Smooth muscle cell (in vitro differentiated cells): ENCODE measurements around the gene PPP1R3D. TPM values are rescaled to one million over a fixed set of nuclear protein-coding genes. Genes with fewer than 3 reads are reported as not detected.

Experiments used
- DNase-seq: peaks from one replicate; lab custom pipeline; 2025; ENCODE audit not compliant: unreplicated experiment; lab: John Stamatoyannopoulos, UW
- H2AFZ ChIP-seq: fragments of 200-600 bp; sonication (generic); 2 replicates; pipeline ENCODE4 v1.6.0; 2016; ENCODE audit warnings: antibody characterized with exemption, low read depth, mild to moderate bottlenecking
- H3F3A ChIP-seq: fragments of 200-600 bp; sonication (generic); 2 replicates; pipeline ENCODE4 v1.6.0; 2017; ENCODE audit warnings: antibody characterized with exemption, low read depth
- H3K27ac ChIP-seq: fragments of 200-600 bp; sonication (generic); 2 replicates; pipeline ENCODE4 v1.5.1; 2016; ENCODE audit warnings: low read depth, mild to moderate bottlenecking
- H3K27me3 ChIP-seq: fragments of 200-600 bp; sonication (generic); 2 replicates; pipeline ENCODE4 v1.6.1; 2016; ENCODE audit warnings: low read depth, mild to moderate bottlenecking
- H3K36me3 ChIP-seq: fragments of 200-600 bp; sonication (generic); 2 replicates; pipeline ENCODE4 v1.5.1; 2016; ENCODE audit warnings: low read depth
- H3K4me1 ChIP-seq: fragments of 200-600 bp; sonication (generic); 2 replicates; pipeline ENCODE4 v1.5.1; 2016; ENCODE audit warnings: low read depth
- H3K4me2 ChIP-seq: fragments of 200-600 bp; sonication (generic); 2 replicates; pipeline ENCODE4 v1.6.0; 2016; ENCODE audit warnings: mild to moderate bottlenecking
- H3K4me3 ChIP-seq: fragments of 200-600 bp; sonication (generic); 2 replicates; pipeline ENCODE4 v1.5.1; 2016; ENCODE audit warnings: mild to moderate bottlenecking
- H3K79me2 ChIP-seq: fragments of 200-600 bp; sonication (generic); 2 replicates; pipeline ENCODE4 v1.6.0; 2016; ENCODE audit warnings: low read depth, mild to moderate bottlenecking
- H3K9ac ChIP-seq: fragments of 200-600 bp; sonication (generic); 2 replicates; pipeline ENCODE4 v1.6.0; 2016; ENCODE audit warnings: low read depth
- H3K9me3 ChIP-seq: fragments of 200-600 bp; sonication (generic); replicated peaks from 2 replicates; pipeline ENCODE4 v1.5.1; 2016; ENCODE audit warnings: low read depth
- H4K20me1 ChIP-seq: fragments of 200-600 bp; sonication (generic); 2 replicates; pipeline ENCODE4 v1.6.0; 2016; ENCODE audit warnings: low read depth
- CTCF ChIP-seq: fragments of 200-600 bp; sonication (generic); IDR thresholded peaks from 2 replicates; pipeline ENCODE4 v1.5.1; 2017; ENCODE audit warnings: borderline replicate concordance, mild to moderate bottlenecking, antibody characterized with exemption; ENCODE audit not compliant: insufficient read depth, poor library complexity, severe bottlenecking
- WGBS: methylation state at CpG from one replicate; pipeline ENCODE4 v1.1.7; 2016; ENCODE audit warnings: low lambda C conversion rate; 5-methylcytosine and 5-hydroxymethylcytosine counted together
- polyA plus RNA-seq: library from polyadenylated mRNA; unstranded; fragments of >200 nt; fragmentation: Nextera tagmentation; extraction: Ambion mirVana; gene quantifications from 2 replicates; pipeline ENCODE4 v1.2.1, GENCODE V29; 2016
- total RNA-seq: library from RNA; depleted of rRNA; stranded (reverse); fragments of >200 nt; gene quantifications from 2 replicates; pipeline ENCODE4 v1.2.3, GENCODE V29; 2014

The PPP1R3D gene
- total and polyA plus RNA-seq, 2 experiments from 2014 or later: 1.9 to 5.1 TPM

GRCh38 chr20:59945731-59946130, 5.6 kb upstream of the PPP1R3D start:
- Histone ChIP-seq H2AFZ (no peak overlapping the region), H3K79me2 (peaks cover 8% of the 10 kb centered on the region), H3K27ac (no peak overlapping the region), H3F3A (no peaks in the 10 kb centered on the region), H3K27me3 (no peaks in the 10 kb centered on the region), H3K4me3 (no peak overlapping the region), H4K20me1 (no peaks in the 10 kb centered on the region), H3K4me2 (no peak overlapping the region), H3K36me3 (no peaks in the 10 kb centered on the region), H3K9me3 (no peaks in the 10 kb centered on the region), H3K4me1 (peaks cover 13% of the 10 kb centered on the region), H3K9ac (no peak overlapping the region)
- TF ChIP-seq CTCF: no peak
- DNase-seq: no peak
- WGBS: 66% methylated on average over 2 of the region's 2 CpGs

GRCh38 chr20:59945175-59945574, 5.1 kb upstream of the PPP1R3D start:
- 81% methylated on average over 3 of the region's 3 CpGs for WGBS
- H2AFZ ChIP-seq: no peak overlapping the region
- no peak overlapping the region for H3K9ac ChIP-seq
- H3K36me3 ChIP-seq: no peaks in the 10 kb centered on the region
- H3K27me3 ChIP-seq: no peaks in the 10 kb centered on the region
- TF ChIP-seq CTCF: no peak
- H3K4me3 ChIP-seq: no peak overlapping the region
- H4K20me1 ChIP-seq: no peaks in the 10 kb centered on the region
- H3K9me3 ChIP-seq: no peaks in the 10 kb centered on the region
- peaks cover 13% of the 10 kb centered on the region for H3K4me1 ChIP-seq
- no peak for DNase-seq
- no peak overlapping the region for H3K4me2 ChIP-seq
- no peaks in the 10 kb centered on the region for H3F3A ChIP-seq
- H3K27ac ChIP-seq: no peak overlapping the region
- peaks cover 8% of the 10 kb centered on the region for H3K79me2 ChIP-seq

DNA sequence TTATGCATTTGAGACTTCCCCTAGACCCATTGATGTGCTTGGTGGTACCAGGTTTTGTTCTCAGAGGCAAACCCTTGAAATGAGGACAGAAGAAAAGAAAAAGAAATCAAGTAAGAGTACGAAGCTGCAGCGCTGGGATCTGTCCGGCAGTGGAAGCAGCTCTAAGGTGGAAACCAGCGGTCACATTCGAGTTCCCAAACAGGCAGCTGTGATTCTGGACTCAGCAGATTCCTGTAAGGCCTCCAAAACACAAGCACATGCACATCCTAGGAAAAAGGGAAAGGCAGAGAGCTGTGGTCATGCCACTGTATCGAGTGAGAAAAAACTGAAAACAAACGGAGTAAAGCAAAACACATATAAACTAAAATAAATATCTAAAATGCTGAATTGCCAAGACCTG, 4.6 kb upstream of the PPP1R3D start:
- H3K36me3 ChIP-seq: no peaks in the 10 kb centered on the region
- no peak for DNase-seq
- H3K4me1 ChIP-seq: peaks cover 13% of the 10 kb centered on the region
- H3K9ac ChIP-seq: no peak overlapping the region
- H3K4me3 ChIP-seq: no peak overlapping the region
- H3F3A ChIP-seq: no peaks in the 10 kb centered on the region
- no peak overlapping the region for H3K27ac ChIP-seq
- WGBS: 90% methylated on average over 7 of the region's 7 CpGs
- no peak overlapping the region for H3K4me2 ChIP-seq
- peaks cover 8% of the 10 kb centered on the region for H3K79me2 ChIP-seq
- no peak for TF ChIP-seq CTCF
- H3K27me3 ChIP-seq: no peaks in the 10 kb centered on the region
- no peaks in the 10 kb centered on the region for H3K9me3 ChIP-seq
- no peak overlapping the region for H2AFZ ChIP-seq
- no peaks in the 10 kb centered on the region for H4K20me1 ChIP-seq

DNA sequence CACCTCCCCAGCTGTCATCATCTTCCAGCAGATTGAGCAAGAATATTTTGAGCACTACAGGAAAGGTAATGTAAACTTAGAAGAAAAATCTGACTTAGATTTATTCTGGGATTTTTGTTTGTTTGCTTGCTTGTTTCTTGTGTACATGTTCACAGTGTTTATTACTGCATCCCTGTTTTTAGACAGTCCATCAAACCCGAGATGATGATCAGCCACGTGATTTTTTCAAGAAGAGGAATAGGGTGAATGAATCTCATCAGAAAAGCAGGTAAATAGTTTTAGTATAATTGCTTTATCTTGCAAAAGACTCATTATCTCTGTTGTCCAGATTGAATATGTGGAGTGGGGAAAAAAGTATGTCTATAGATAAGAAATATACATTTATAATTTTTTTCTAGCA, 2.1 kb upstream of the PPP1R3D start:
- no peak overlapping the region for H3K27ac ChIP-seq
- peaks cover 13% of the 10 kb centered on the region for H3K79me2 ChIP-seq
- H3K9ac ChIP-seq: no peak overlapping the region
- DNase-seq: no peak
- no peaks in the 10 kb centered on the region for H3K9me3 ChIP-seq
- no peak overlapping the region for H3K4me3 ChIP-seq
- H2AFZ ChIP-seq: no peak overlapping the region
- no peak for TF ChIP-seq CTCF
- no peaks in the 10 kb centered on the region for H3K36me3 ChIP-seq
- no peak overlapping the region for H3K4me2 ChIP-seq
- H4K20me1 ChIP-seq: peaks cover 13% of the 10 kb centered on the region
- no peaks in the 10 kb centered on the region for H3K27me3 ChIP-seq
- H3F3A ChIP-seq: peaks cover 4% of the 10 kb centered on the region
- peaks cover 13% of the 10 kb centered on the region for H3K4me1 ChIP-seq
- WGBS: 97% methylated on average over 2 of the region's 2 CpGs
